Measurements from ENCODE around the gene JAML. TPM values are rescaled to one million over a fixed set of nuclear protein-coding genes. Genes with fewer than 3 reads are reported as not detected.

Gene JAML
- total RNA-seq, 2 donors from 2014 or later: 4.9 to 6.7 TPM

DNA sequence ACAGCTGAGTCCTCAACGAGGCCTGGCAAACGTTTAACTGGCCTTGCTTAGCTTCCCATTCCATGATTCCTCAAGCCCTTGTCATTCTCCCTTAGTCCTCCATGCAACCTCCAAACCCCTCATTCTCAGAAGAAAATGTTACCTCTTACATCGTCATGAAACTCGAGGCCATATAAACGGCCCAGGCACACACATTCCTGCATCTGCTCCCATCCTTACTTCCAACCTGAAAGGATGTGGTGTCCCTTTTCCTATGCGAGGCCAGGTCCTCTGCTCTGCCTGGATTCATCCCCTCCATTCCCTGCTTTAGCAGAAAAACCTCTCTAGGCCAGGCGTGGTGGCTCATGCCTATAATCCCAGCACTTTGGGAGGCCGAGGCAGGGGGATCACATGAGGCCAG lies 18.4 kb upstream of the JAML start:
- no peak for ATAC-seq
- DNase-seq: no peak
- intact Hi-C loops (cut with DNase I, micrococcal nuclease): no loop called here

DNA sequence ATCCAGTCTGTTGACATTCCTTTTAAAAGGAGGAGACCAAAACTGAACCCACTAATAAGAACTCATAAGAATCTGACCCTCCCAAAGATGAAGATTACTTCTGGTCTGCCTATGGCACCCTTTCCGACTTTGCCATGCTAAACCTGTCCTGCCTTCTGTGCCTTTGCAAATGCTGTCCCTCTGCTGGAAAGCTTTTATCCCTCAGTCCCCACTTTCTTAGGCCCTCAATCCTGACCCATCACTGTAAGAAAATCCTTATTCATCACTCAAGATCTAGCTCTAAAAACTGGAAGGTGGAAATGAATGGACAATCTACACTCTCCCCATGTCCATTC lies 16.9 kb upstream of the JAML start:
- ATAC-seq (no peak), DNase-seq (no peak)
- intact Hi-C loops (cut with DNase I, micrococcal nuclease): no loop called here

DNA sequence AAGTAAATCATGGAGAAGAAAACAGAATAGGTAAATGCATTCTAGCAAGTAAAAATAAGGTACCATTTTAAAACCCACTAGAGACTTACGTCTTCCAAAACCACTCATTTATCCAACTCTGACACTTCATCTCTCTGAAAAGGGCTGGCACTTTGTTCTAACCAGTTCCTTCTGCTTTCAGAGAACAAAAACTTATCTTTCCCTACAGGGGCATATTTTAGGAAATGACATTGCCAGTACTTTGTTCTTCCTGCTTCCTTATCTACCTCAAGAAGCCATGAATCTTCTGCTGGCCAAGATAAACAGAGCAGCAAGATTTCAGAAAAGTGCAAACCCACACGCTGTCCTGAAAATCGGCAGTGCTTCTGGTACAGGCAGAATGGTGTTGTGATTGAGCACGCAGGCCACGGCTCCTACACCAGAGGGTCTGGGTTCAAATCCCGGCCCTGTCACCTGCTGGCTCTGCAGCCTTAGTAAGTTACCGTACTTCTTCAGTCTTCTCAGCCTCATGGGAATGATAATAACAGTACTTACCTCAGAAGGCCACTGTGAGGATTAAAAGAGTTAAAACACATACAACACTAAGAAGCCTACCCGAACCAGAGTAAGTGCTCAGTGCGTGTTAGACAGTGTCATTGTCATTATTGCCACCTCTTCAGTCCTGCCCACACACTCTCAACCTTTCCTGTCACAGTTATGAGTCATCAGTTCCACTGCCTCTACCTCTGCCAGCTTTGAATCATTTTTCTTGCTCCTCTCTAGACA lies 16.4 kb upstream of the JAML start:
- intact Hi-C loops (cut with DNase I, micrococcal nuclease): no loop called here
- peak; percentile 86 for ATAC-seq
- peak; percentile 32 to 43 for DNase-seq

DNA sequence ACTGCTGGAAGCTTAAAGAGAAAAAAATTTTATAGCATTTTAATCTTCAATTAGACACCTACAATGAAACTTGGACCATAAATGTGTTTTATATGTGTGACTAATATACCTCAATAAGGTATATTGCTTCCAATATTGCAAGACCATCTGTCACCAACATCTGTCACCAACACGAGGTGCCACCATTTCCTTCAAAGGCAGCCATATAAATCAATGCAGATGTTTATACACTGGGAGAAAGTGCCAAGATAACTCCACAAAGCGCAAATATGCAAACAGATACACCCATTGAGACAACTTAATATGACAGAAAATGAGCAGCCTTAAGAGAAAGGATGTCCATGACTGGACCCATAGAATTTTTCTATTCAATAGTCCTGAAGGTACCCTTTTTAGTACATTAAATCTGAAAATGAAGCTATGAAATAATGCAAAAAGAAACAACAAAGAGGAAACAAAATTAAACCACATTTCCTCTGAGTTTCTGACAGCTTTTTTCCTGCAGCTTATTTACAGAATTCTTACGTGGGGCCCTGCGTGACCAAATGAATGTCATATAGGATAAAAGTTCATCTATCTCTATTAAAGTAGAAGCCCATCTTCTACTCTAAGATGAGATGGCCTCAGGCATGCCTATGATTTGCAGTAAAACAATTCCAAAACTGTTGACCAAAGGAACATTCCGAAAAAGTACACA lies 14.8 kb upstream of the JAML start:
- peak; percentile 68 for ATAC-seq

DNA sequence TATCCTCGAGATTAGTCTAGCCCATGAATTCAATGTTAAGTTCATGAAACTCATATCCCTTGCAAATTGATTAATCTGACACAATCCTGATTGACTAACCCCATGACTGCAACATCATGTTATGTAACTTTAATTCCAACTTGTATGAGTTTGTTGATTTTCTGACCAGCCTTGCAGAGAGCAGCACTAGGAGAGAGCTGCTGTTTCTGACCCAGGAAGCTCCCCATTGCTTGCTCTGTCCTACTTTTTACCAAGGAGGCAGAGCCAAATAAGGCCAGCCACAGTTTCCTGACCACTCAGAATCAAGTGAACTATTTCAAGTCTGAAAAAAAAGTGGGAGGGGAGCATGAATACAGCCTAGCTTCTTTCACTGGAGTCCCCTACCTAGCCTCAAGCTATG lies 14.1 kb upstream of the JAML start:
- DNase-seq (no peak), ATAC-seq (no peak)
- intact Hi-C loops (cut with DNase I, micrococcal nuclease): loop anchor here in 1 of 2 donors (2.0 kb wide), 1 partner anchor 24 kb away; no protein-coding TSS in a partner anchor

More for the DNA sequence above, 14.8 kb upstream of the JAML start:
- no peak for DNase-seq
- intact Hi-C loops (cut with DNase I, micrococcal nuclease): loop anchor here in 1 of 2 donors (2.0 kb wide), 1 partner anchor 25 kb away; no protein-coding TSS in a partner anchor

DNA sequence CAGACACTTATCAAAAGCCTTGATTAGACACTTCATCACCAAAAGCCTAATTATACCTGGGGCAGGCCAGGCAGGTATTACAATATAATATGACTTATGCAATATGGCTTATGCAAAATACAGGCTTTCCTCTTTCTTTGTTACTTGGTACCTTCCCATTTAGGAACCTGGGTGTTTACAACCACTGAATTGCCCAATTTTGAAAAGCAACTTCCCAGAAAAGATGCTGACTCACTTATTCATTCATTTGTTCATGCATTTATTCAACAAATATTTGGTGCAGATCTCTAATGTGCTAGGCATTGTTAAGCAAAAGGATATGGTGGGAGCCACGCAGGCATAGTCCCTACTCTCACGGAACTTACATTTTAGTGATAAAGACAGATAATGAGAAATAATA lies 13.6 kb upstream of the JAML start:
- no peak for DNase-seq
- intact Hi-C loops (cut with DNase I, micrococcal nuclease): loop anchor here in 1 of 2 donors (2.0 kb wide), 1 partner anchor 24 kb away; no protein-coding TSS in a partner anchor
- ATAC-seq: no peak

DNA sequence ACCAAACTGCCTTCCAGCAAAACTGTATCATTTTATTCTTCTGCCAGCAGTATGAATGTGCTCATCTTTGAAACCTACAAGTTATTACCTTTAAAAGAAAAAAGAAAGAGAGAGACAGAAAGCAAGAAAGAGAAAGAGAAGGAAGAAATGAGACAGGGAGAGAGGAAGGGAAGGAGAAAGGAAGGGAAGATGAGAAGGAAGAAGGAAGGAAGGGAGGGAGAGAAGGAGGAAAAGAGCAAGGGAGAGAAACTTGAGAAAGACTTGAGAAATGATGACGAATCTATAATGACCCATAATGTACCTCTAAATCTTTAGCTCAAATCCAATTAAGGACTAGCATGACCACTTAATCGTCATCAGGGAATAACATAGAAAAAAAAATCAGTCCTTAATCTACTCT lies 11.4 kb upstream of the JAML start:
- ATAC-seq (no peak), DNase-seq (no peak)
- intact Hi-C loops (cut with DNase I, micrococcal nuclease): no loop called here

DNA sequence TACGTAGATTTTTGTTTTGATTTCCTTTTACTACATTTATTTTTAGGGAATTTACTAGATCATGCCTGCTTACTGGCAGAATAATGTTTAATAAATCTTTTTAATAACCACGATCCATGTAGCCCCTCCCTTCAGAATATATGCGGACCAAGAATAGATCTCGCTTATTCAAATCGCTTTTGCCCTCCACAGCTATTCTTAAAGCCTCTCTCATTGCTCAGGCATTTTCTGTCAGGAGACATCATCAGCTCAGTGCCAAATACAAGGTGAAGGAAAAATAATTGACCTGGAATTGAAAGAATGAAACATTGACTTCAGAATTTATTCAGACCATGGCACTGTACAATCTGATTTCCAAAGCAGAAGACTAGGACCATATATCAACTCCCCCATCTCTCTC lies 10.0 kb upstream of the JAML start:
- DNase-seq (no peak), ATAC-seq (no peak)
- intact Hi-C loops (cut with DNase I, micrococcal nuclease): no loop called here

DNA sequence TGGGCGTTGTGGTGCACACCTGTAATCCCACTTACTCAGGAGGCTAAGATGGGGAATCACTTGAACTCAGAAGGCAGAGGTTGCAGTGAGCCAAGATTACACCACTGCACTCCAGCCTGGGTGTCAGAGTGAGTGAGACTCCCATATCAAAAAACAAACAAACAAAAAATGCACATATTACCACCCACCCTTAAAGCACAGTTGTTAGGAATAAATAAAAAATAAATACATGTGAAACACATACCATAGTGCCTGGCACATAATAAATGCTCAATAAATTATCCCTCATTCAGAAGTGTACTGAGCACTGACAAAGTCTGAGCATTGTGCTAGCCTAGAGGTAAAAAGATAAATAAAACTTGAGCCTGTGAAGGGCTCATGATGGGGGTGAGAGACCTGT lies 9.0 kb upstream of the JAML start:
- no peak for DNase-seq

DNA sequence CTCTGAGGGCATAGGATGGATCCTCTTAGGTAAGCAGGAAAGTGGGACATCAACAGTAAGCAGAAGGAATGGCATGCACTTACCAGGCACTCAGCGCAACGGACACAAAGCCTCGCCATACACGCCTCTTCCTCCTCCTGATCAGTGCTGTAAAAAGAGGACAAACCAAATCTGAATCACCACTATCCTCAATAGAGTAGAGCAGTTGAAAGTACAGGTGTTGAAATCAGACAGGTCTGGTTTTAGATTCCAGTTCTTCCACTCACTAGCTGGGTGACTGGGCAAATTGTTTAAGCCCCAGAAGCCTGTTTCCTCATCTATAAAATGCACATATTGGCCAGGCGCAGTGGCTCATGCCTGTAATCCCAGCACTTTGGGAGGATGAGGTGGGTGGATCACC lies 8.6 kb upstream of the JAML start:
- DNase-seq (no peak), ATAC-seq (peak; percentile 23)
- intact Hi-C loops (cut with DNase I, micrococcal nuclease): no loop called here

More for the DNA sequence above, 9.0 kb upstream of the JAML start:
- intact Hi-C loops (cut with DNase I, micrococcal nuclease): no loop called here
- no peak for ATAC-seq

DNA sequence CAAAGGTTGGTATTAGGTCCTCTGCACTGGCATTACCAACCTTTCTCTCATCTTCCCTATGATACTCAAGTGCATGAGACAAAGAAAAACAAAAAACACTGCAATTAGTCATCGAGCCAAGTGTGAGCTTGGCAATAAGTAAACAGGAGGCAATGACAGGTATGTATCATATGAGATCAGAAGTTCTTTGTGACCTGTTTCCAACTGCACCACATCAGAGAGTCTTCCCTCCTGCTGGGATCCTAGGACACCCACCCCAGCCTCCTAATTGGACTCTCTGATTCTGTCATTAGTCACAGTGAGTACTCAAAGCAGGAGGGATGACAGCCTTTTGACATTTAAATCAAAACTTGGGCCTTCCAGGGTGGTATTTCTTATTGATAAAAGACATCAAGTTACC lies 7.8 kb upstream of the JAML start:
- intact Hi-C loops (cut with DNase I, micrococcal nuclease): no loop called here
- ATAC-seq (no peak), DNase-seq (no peak)

DNA sequence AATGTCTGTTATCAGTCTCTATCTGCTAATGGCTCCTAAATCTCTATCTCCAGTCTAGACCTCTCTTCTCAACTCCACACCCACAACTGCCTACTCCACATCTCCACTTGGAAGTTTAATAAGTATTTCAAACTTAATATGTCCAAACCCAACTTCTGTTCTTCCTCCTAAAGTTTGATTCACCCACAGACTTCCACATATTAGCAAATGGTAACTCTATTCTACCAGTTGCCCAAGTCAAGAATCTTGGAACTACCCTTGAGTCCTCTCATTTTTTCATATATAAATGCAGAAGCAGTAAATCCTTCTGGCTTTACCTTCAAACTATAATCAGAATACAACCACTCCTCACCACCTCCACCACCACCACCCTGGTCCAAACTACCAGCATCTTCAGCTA lies 6.7 kb upstream of the JAML start:
- intact Hi-C loops (cut with DNase I, micrococcal nuclease): no loop called here
- DNase-seq: no peak
- no peak for ATAC-seq

DNA sequence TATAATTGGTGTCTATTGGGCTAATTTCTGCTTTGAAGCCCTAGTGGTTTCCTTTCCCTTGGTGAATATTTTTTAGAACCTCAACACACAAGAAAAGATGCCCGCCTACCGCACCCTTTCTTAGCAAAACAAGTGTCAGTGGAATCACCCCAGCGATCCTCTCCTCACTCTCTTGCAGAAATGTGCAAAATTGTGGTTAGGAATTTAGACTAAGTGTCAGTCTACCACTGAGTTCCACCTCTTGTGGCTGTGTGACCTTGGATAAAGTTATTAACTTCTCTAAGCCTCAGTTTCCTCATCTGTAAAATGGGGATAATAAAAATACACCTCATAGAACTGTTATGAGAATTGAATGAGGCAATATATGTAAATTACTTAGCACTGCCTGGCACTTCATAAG lies 5.3 kb upstream of the JAML start:
- ATAC-seq (no peak), DNase-seq (no peak)
- intact Hi-C loops (cut with DNase I, micrococcal nuclease): no loop called here

DNA sequence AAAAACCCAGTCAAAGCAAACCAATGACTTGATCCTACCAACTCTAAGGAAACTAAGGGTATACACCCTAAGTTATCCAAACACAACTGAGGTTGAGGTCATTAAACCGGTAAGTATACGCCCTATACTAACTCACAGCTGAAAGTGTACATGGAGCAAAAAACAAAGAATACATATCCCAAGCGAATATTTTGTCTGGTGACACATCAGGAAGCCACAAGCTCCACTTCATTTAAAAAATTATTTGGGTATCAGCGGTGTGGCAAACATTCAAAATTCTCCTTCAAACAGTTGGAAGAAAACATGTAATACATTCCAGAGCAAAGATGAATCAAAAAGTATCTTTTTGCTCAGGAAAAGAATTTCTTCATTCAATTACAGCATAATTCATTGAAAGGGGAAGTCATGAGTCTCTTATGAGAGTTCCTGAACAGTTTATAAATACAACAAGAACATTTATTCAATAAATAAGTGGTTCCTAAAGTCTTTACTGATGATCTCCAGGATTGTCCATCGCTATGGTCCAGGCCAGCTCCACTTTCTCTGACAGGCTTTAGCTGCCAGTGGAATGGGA lies 4.5 kb upstream of the JAML start:
- DNase-seq (no peak), ATAC-seq (no peak)
- intact Hi-C loops (cut with DNase I, micrococcal nuclease): no loop called here

DNA sequence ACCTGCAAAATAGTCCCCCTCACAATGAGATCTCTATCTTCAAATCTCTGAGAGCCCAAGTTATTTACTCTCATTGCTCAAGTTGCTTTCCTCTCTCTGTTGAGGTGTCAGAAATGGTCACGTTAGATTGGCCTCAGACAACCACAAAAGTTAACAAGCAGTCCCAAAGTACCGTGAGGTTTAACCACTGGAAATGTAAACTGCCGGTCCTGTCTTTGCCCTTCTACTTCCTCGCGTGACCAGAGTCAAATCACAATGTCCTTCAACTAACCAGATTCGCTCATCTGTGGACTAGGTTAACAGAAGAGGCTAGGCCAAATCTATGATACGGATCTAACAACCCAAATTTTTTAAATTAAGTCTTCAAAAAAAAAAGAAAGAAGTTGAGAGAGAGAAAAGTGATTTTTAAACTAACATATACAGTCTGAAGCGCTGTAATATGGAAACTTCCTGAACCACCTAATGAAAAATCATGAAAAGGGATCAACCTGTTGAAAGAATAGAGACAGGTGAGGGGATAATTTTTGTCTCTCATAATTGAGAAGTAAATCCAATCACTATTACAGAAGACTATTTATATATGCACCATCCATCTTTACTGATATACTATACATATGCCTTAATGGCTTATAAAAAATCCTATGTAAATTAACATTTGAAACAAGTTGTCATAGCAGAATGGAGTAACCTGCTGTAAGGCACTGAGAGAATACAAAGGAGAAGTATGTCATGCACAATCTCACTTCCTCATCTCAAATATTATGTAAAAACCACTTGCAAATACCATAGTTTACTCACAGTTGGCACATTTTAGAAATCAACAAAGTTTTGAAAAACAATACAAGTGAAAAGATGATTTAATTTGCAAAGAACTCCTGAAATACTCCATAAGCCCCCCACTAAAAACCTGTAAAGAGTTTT lies 3.3 kb upstream of the JAML start:
- no peak for DNase-seq
- no peak for ATAC-seq
- intact Hi-C loops (cut with DNase I, micrococcal nuclease): no loop called here

DNA sequence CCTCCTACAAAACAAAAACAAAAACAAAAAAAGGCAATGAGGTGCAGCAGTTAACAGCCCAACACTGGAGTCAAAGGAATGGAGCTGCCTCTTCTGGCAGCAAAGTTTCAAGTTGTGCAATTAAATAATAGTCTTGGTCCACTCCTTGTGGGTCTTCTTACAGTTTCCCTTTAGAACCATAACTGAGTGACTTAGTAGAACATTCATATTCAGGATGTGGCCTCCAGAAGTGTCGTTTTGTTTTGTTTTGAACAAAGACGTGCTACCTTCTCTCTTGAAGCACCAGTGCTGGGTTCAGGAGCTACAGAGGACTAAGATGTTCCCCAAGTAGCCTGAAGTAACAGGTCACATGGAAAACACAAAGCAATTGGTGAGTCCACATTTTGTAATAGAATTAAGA lies 2.0 kb upstream of the JAML start:
- intact Hi-C loops (cut with DNase I, micrococcal nuclease): no loop called here
- ATAC-seq (no peak), DNase-seq (no peak)

DNA sequence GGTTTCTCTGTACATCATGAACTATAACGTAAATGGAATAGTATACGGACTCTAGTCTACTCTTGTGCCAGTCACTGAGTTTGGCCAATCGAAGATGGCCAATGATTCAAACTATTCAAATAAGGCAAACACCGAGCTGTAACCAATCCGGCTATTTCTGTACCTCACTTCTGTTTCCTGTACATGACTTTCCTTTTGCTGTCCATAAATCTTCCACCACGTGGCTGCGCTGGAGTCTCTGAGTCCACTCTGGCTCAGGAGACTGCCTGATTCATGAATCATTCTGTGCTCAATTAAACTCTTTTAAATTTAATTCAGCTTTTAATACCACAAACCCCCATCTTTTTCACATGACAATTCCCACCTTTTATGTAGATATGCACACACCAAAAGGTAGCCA lies 1.5 kb upstream of the JAML start:
- no peak for ATAC-seq
- no peak for DNase-seq
- intact Hi-C loops (cut with DNase I, micrococcal nuclease): no loop called here

DNA sequence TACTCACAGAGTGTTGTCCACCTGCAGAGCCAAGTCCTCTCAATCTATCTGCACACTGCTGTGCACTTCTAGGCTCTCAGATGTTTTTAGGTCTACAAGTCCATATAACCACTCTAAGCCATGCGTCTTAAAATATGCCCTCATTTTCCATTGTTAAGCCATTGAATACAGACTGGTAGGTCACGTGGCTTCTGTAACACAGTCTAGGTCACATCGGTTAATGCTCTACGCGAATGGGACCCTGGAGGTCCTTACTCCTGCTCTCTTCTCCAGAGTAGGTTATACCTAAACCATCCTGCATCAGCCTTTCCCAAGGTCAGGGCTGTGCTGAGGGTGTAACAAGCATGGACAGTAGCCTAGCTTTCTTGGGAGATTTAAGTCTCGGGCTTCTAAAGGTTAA lies 819 bp downstream of the JAML start:
- peak; percentile 19 for ATAC-seq

DNA sequence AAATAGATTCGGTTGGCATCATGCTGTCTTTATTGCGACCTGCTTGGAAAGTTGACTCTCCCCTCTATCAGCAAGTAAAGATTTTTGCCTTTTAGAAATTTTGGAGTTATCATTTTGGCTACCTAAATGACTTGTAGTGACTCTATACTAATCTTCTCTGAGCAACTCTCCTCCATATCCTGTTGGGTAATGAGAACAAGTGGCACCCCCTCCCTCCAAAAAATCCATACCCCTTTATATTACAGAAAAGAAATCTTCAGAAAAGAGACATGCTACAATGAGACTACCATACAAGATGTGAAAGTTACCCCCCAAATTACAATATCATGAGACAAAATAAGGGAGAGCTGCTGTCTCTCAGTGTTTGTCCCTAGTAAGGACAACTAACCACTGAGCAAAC lies 1.2 kb downstream of the JAML start:
- intact Hi-C loops (cut with DNase I, micrococcal nuclease): no loop called here
- ATAC-seq: no peak
- no peak for DNase-seq

More for the DNA sequence above, 819 bp downstream of the JAML start:
- intact Hi-C loops (cut with DNase I, micrococcal nuclease): no loop called here
- DNase-seq: no peak

All from left colon (tissue), 2 donors.